Activated T-helper 9 cell treated with anti-CD3 and anti-CD28 coated beads, Interleukin-2, amount 50 U/mL, for 16 hours (primary cell): Measurements from ENCODE around the gene RAP1GAP.
"Not testable (repeated sequence)": the region's sequence is repeated elsewhere in the genome, so short reads cannot be mapped to it uniquely, and the experiment has no call there.

Experiments used
- DNase-seq: peaks from one replicate; pipeline ENCODE4 v3.0.0-alpha.2; 2020; ENCODE audit warnings: low read depth

Gene RAP1GAP

GRCh38 chr1:21569820-21570527 is 99.2 kb downstream of the RAP1GAP start:
- DNase-seq = no peak

- no peak for DNase-seq
Measured at GRCh38 chr1:21568809-21569385, 100.3 kb downstream of the RAP1GAP start.

GRCh38 chr1:21568006-21568746 is 101.0 kb downstream of the RAP1GAP start:
- no peak for DNase-seq

- DNase-seq = no peak
Measured at GRCh38 chr1:21567241-21568005, 101.7 kb downstream of the RAP1GAP start.

GRCh38 chr1:21566361-21566760 is 102.8 kb downstream of the RAP1GAP start:
- not testable (repeated sequence) for DNase-seq

GRCh38 chr1:21565285-21565684 is 103.9 kb downstream of the RAP1GAP start:
- DNase-seq = no peak

- DNase-seq = no peak
Measured at GRCh38 chr1:21564521-21565095, 104.5 kb downstream of the RAP1GAP start.

GRCh38 chr1:21563971-21564370 is 105.2 kb downstream of the RAP1GAP start:
- no peak for DNase-seq

GRCh38 chr1:21562896-21563295 is 106.3 kb downstream of the RAP1GAP start:
- no peak for DNase-seq

- no peak for DNase-seq
Measured at GRCh38 chr1:21560916-21561638, 108.1 kb downstream of the RAP1GAP start.

- no peak for DNase-seq
Measured at GRCh38 chr1:21559788-21560567, 109.2 kb downstream of the RAP1GAP start.

- DNase-seq = no peak
Measured at GRCh38 chr1:21553116-21553926, 115.8 kb downstream of the RAP1GAP start.

- no peak for DNase-seq
Measured at GRCh38 chr1:21552715-21553114, 116.4 kb downstream of the RAP1GAP start.

GRCh38 chr1:21550866-21551475 is 118.2 kb downstream of the RAP1GAP start:
- DNase-seq = no peak

- no peak for DNase-seq
Measured at GRCh38 chr1:21550097-21550496, 119.1 kb downstream of the RAP1GAP start.

GRCh38 chr1:21547876-21548275 is 121.3 kb downstream of the RAP1GAP start:
- DNase-seq = no peak
